GM19438 (cell line): Measurements from ENCODE around the gene NAPEPLD.
"Not testable (repeated sequence)": the region's sequence is repeated elsewhere in the genome, so short reads cannot be mapped to it uniquely, and the experiment has no call there.

Source experiments
- ATAC-seq: cut with Tn5 transposase; IDR thresholded peaks from one replicate; pipeline ENCODE4 v1.9.1; 2021; ENCODE audit warnings: low read depth; ENCODE audit not compliant: unreplicated experiment

NAPEPLD gene

GRCh38 chr7:103073989-103074518 lies 74.8 kb downstream of the NAPEPLD start:
- ATAC-seq: no peak

- ATAC-seq: no peak
Measured at GRCh38 chr7:103071000-103071399, 77.9 kb downstream of the NAPEPLD start.

- no peak for ATAC-seq
Measured at GRCh38 chr7:103068414-103069403, 80.2 kb downstream of the NAPEPLD start.

- ATAC-seq: no peak
Measured at GRCh38 chr7:103065667-103066066, 83.2 kb downstream of the NAPEPLD start.

- ATAC-seq: no peak
Measured at GRCh38 chr7:103063895-103064294, 85.0 kb downstream of the NAPEPLD start.

GRCh38 chr7:103059471-103059870 lies 89.4 kb downstream of the NAPEPLD start:
- no peak for ATAC-seq

- no peak for ATAC-seq
Measured at GRCh38 chr7:103058122-103058521, 90.8 kb downstream of the NAPEPLD start.

- not testable (repeated sequence) for ATAC-seq
Measured at GRCh38 chr7:103056006-103056405, 92.9 kb downstream of the NAPEPLD start.

GRCh38 chr7:103051519-103051918 lies 97.4 kb downstream of the NAPEPLD start:
- ATAC-seq: no peak
